HCT116 (cell line): ENCODE results near the gene DPP10.

Experiments used
- CEBPB ChIP-seq: IDR thresholded peaks from 2 replicates; pipeline ENCODE4 v1.6.1; 2012; ENCODE audit warnings: low read depth
- CTCF ChIP-seq, 3 experiments: fragments of 200-600 bp in 1 of 3; sonication (generic) in 1 of 3; IDR thresholded peaks in 2 of 3; conservative IDR thresholded peaks in 1 of 3; 2 replicates each; pipeline ENCODE4 v1.5.1; 2012 to 2017; ENCODE audit warnings: low read depth in 2 of 3, low read length in 2 of 3, antibody characterized with exemption in 1 of 3, borderline replicate concordance in 1 of 3, control low read depth in 1 of 3, mild to moderate bottlenecking in 1 of 3, mixed read lengths in 1 of 3, mixed run types in 1 of 3, moderate library complexity in 1 of 3; ENCODE audit not compliant: insufficient read depth in 1 of 3
- EGR1 ChIP-seq: IDR thresholded peaks from 2 replicates; pipeline ENCODE4 v1.6.1; 2012; ENCODE audit warnings: low read depth
- EZH2 ChIP-seq: fragments of 200-600 bp; sonication (generic); IDR thresholded peaks from 2 replicates; pipeline ENCODE4 v1.6.1; 2017; ENCODE audit warnings: antibody characterized with exemption, mixed run types
- EZH2phosphoT487 ChIP-seq: fragments of 200-600 bp; IDR thresholded peaks from 2 replicates; pipeline ENCODE4 v1.6.1; 2018; ENCODE audit warnings: antibody characterized with exemption, borderline replicate concordance
- FOSL1 ChIP-seq: IDR thresholded peaks from 2 replicates; pipeline ENCODE4 v1.6.1; 2012; ENCODE audit warnings: low read depth
- JUND ChIP-seq: IDR thresholded peaks from 2 replicates; pipeline ENCODE4 v1.6.1; 2012
- POLR2A ChIP-seq: IDR thresholded peaks from 2 replicates; pipeline ENCODE4 v1.7.0; 2011; ENCODE audit warnings: borderline replicate concordance; ENCODE audit not compliant: insufficient read depth, insufficient read length; ENCODE audit errors: extremely low read depth
- POLR2AphosphoS5 ChIP-seq: IDR thresholded peaks from 2 replicates; pipeline ENCODE4 v1.6.1; 2011; ENCODE audit warnings: mild to moderate bottlenecking, low read depth, low read length, moderate library complexity
- RAD21 ChIP-seq: IDR thresholded peaks from 2 replicates; pipeline ENCODE4 v1.6.1; 2012; ENCODE audit warnings: low read depth, mild to moderate bottlenecking
- REST ChIP-seq: IDR thresholded peaks from 2 replicates; pipeline ENCODE4 v1.6.1; 2012; ENCODE audit warnings: low read depth
- TF ChIP-seq, protein P1 (sequence below): IDR thresholded peaks from 2 replicates; pipeline ENCODE4 v1.6.1; 2012
- TF ChIP-seq, protein P2 (sequence below): IDR thresholded peaks from 2 replicates; pipeline ENCODE4 v1.6.1; 2012

GRCh38 chr2:115484983-115485382 is 1042.5 kb downstream of the DPP10 start:
- TF ChIP-seq POLR2AphosphoS5, result no peak
- TF ChIP-seq POLR2A, result no peak
- no peak for TF ChIP-seq REST
- TF ChIP-seq CTCF (IDR thresholded peaks at IDR 0.05 in 2 of 3, conservative IDR thresholded peaks at IDR 0.05 in 1 of 3; ENCODE audit: borderline replicate concordance in 1 of 3, insufficient read depth in 1 of 3, low read depth in 2 of 3, low read length in 2 of 3), result no peak
- no peak for TF ChIP-seq EZH2phosphoT487
- TF ChIP-seq, protein P1, sequence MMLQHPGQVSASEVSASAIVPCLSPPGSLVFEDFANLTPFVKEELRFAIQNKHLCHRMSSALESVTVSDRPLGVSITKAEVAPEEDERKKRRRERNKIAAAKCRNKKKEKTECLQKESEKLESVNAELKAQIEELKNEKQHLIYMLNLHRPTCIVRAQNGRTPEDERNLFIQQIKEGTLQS, result no peak
- no peak for TF ChIP-seq JUND
- TF ChIP-seq FOSL1, result no peak
- no peak for TF ChIP-seq EZH2
- TF ChIP-seq, protein P2, sequence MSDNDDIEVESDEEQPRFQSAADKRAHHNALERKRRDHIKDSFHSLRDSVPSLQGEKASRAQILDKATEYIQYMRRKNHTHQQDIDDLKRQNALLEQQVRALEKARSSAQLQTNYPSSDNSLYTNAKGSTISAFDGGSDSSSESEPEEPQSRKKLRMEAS, result no peak
- TF ChIP-seq RAD21, result no peak
- no peak for TF ChIP-seq CEBPB
- no peak for TF ChIP-seq EGR1
